GM19328 (cell line): ENCODE data around the gene ASTN2.
"Not testable (repeated sequence)": the region's sequence is repeated elsewhere in the genome, so short reads cannot be mapped to it uniquely, and the experiment has no call there.

Experiments
- ATAC-seq: cut with Tn5 transposase; IDR thresholded peaks from one replicate; pipeline ENCODE4 v1.9.1; 2021; ENCODE audit warnings: mild to moderate bottlenecking, moderate library complexity; ENCODE audit not compliant: unreplicated experiment

The ASTN2 gene

GRCh38 chr9:116935149-116935897, 479.5 kb downstream of the ASTN2 start:
- ATAC-seq = no peak

- no peak for ATAC-seq
These were observed 480.7 kb downstream of the ASTN2 start for GRCh38 chr9:116934131-116934530.

DNA sequence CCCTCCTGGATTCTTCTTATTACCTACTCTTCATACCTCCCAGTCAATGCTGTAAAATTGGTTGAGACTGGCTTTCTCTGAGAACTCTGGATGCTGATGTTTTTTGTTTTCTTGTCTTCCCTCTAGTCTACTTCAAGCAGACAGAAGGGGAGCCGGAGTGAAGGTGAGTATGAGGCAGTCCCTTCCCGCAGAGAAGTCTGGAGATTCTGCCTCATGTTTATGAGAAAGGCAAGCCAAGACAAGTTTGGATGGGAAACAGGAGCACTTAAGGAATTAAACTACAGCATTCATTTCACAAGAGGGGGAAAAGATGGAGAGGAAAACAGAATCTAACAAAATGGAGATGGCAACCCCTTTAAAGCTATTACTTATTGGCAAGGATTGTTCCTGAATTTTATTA, 481.6 kb downstream of the ASTN2 start:
- no peak for ATAC-seq

- ATAC-seq = no peak
These were observed 485.2 kb downstream of the ASTN2 start for GRCh38 chr9:116929621-116930020.

- ATAC-seq = no peak
These were observed 486.0 kb downstream of the ASTN2 start for GRCh38 chr9:116928884-116929283.

- ATAC-seq = no peak
These were observed 486.6 kb downstream of the ASTN2 start for GRCh38 chr9:116928289-116928688.

GRCh38 chr9:116927726-116928125, 487.1 kb downstream of the ASTN2 start:
- ATAC-seq = no peak

GRCh38 chr9:116925121-116925520, 489.7 kb downstream of the ASTN2 start:
- ATAC-seq = no peak

DNA sequence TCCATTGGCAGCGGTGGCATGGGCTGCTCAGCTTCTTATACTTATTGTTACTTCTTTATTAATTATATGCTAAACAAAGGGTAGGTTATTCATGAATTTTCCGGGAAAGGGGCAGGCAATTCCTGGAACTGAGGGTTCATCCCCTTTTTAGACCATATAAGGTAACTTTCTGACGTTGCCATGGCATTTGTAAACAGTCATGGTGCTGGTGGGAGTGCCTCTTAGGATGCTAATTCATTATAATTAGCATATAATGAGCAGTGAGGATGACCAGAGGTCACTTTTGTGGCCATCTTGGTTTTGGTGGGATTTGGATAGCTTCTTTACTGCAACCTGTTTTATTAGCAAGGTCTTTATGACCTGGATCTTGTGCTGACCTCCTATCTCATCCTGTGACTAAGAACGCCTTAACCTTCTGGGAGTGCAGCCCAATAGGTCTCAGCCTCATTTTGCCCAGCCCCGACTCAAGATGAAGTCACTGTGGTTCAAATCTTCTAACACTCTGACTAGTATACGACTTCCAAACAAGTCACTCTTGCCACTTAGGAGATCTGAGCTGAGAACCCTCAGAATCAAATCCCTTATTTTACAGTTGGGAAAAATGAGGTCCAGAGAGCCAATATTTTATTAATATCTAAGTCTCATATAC, 490.3 kb downstream of the ASTN2 start:
- ATAC-seq = no peak

GRCh38 chr9:116917895-116918508, 496.9 kb downstream of the ASTN2 start:
- not testable (repeated sequence) for ATAC-seq

- no peak for ATAC-seq
These were observed 501.3 kb downstream of the ASTN2 start for GRCh38 chr9:116913536-116913935.

DNA sequence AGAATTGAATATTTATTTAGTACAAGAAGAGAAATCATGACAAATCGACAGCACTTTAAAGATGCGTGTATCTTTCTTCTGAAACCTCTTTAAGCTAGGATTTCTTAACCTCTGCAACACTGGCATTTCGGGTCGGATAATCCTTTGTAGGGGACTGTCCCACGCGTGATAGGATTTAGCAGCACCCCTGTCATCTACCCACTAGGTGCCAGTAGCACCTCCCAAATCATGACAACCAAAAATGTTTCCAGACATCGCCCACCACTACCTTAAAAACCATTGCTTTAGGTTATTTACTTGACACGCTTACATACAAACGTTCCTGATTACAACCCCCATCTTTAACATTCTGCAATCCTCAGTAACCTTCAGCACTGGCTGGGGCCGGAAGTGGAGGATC, 504.7 kb downstream of the ASTN2 start:
- no peak for ATAC-seq

GRCh38 chr9:116907989-116908388, 506.9 kb downstream of the ASTN2 start:
- ATAC-seq = no peak

DNA sequence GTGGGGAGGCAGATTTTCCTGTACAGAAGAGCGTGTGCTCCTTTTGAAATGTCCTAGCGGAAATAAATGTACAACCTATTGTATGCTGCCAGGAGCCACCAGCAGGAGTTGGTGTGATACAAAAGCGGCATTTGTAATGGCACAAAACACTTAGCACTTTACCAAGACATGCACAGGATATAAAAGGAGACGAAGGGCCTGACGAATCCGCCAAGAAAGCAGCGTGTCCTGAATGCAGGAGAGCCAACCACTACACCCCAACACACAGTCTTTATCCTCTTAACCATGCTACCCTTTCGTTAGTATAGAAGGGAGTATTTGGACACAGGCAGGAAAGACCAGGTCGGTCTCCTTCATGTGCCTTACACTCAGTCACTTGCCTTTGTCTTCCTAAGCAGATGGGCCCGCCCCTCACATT, 509.7 kb downstream of the ASTN2 start:
- no peak for ATAC-seq

GRCh38 chr9:116904165-116904564, 510.7 kb downstream of the ASTN2 start:
- ATAC-seq = no peak

- no peak for ATAC-seq
These were observed 513.6 kb downstream of the ASTN2 start for GRCh38 chr9:116901260-116901659.

- ATAC-seq = no peak
These were observed 514.3 kb downstream of the ASTN2 start for GRCh38 chr9:116900543-116900942.

DNA sequence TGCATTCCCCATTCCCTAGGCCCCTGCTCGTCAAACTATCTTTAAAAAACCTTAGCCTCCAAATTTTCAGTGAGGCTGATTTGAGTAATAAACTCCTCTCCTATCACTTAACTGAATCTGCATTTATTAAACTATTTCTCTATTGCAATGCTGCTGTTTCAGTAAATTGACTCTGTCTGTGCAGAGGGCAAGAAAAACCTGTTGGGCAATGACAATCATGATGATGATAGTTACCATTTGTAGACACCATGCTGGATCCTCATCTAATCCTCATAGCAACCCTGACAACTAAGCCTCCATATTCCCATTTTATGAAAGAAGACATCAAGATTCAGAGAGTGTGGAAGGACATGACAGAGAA, 514.9 kb downstream of the ASTN2 start:
- ATAC-seq = no peak

- no peak for ATAC-seq
These were observed 515.4 kb downstream of the ASTN2 start for GRCh38 chr9:116899337-116900006.

GRCh38 chr9:116898131-116898530, 516.7 kb downstream of the ASTN2 start:
- ATAC-seq = not testable (repeated sequence)

- no peak for ATAC-seq
These were observed 517.7 kb downstream of the ASTN2 start for GRCh38 chr9:116897201-116897600.

GRCh38 chr9:116895961-116896360, 518.9 kb downstream of the ASTN2 start:
- ATAC-seq = no peak
